ENCODE results near the gene CFAP53.
"Not testable (repeated sequence)": the region's sequence is repeated elsewhere in the genome, so short reads cannot be mapped to it uniquely, and the experiment has no call there.

The CFAP53 gene

DNA sequence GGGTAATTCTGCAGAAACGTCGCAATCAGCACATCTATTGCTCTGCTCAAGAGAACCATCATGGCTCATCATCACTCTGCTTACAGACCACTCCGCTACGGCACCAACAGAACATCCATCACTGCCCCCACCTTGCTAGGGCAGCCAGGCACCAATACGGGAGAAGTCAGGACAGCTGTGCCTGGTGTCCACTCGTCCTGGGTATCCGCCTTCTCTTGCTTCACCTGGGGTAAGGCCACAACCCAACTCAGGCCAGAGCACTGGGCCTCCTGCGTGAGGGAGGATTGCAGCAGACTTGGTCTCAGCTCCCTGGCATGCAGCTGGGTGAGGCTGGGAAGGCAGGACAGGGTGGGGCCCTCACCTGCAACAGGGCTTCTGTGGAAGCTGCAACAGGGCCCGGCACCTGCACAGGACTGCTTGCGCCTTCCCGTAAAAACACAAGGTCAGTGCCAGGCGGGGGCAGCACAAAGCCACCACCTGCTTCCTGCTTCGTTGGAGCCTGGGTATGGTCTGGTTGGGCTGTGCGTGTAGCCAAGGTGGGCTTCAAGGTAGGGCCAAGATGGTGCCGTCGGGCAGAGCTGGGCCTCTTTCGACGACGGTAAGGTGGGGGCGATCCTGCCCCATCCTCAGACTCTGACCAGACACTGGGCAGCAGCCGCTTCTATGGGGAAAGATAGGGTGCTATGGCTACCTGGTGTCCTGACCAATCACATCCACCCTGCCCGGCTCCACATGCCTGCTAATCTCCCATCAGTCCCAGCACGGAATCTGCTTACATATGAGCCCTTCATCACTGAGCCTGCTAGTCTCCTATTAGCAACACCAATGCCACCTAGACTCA lies 7.1 kb upstream of the CFAP53 start:
- H3K4me1 Mint-ChIP-seq: peaks cover 9% of the 10 kb centered on the region
- no peaks in the 10 kb centered on the region for H3K9me3 Mint-ChIP-seq
- peaks cover 49% of the 10 kb centered on the region for H3K36me3 Mint-ChIP-seq
- DNase-seq (ENCODE audit: low spot score in 2 of 2) (no peak), ATAC-seq (ENCODE audit: low read depth) (no peak)
- no peak overlapping the region for H3K27ac Mint-ChIP-seq
- H3K27me3 Mint-ChIP-seq: no peaks in the 10 kb centered on the region
- no peak overlapping the region for H3K4me3 Mint-ChIP-seq

DNA sequence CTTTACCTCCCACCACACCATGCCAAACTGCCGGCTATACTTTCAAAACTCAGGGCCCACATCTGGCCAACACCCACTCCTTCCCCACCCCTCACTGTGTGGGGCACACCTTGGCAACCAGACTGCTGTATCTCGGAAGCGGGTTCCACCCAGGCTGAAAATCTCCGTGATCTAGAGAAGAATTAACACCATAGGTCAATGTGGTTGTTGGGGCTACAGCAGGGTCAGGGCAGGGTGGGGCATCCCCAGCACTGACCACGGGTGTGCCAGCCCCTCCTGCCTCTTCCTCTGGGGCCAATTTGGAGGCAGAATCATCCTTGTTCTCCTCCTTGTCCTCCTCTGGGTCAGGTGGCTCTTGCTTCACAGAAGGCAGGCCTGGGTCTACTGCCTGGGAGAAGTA lies 6.3 kb upstream of the CFAP53 start:
- no peak for ATAC-seq (ENCODE audit: low read depth)
- Mint-ChIP-seq H3K4me1 (peaks cover 10% of the 10 kb centered on the region), H3K9me3 (no peaks in the 10 kb centered on the region), H3K27me3 (no peaks in the 10 kb centered on the region), H3K27ac (no peak overlapping the region), H3K4me3 (no peak overlapping the region), H3K36me3 (peaks cover 47% of the 10 kb centered on the region)
- no peak for DNase-seq (ENCODE audit: low spot score in 2 of 2)

DNA sequence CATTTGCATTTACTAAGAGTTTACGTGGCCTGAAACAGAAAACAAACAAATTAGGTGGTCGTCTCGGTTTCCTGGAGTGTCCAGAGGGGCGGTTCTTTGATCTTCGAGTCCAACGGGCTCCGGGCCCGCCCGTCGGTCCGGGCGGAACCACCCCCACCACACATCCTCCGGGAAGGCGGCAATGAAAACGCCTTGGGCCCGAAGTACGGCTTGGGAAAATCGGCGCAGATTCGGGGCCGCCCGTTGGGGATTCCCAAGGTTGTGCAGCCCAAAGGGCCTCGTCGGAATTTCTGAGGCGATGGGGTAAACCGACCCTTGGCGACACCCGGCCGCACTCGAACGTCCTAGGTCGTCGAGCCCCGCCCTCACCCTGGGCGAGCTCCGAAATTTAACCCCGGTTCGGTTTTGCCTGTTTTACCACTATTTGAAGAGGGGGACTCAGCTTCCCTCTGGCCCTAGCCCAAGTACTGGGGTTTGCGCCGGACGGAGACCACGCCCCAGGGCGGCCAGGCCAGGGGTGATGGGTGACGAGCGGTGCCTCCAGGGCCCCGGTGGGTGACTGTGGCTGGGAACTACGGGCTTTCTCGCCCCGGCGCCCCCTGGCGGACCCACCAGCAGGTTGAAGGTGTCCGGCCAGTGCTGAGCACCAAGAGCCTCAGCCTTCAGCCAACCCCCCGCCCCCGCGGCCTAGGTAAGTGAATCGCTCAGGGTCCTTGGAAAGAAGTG lies 1.9 kb upstream of the CFAP53 start:
- peak overlapping the region; percentile 85 for H3K4me3 Mint-ChIP-seq
- ATAC-seq (ENCODE audit: low read depth): peak; percentile 73
- no peaks in the 10 kb centered on the region for H3K27me3 Mint-ChIP-seq
- H3K27ac Mint-ChIP-seq: peak overlapping the region; percentile 82
- H3K36me3 Mint-ChIP-seq: peaks cover 19% of the 10 kb centered on the region
- no peaks in the 10 kb centered on the region for H3K9me3 Mint-ChIP-seq
- H3K4me1 Mint-ChIP-seq: peaks cover 16% of the 10 kb centered on the region
- DNase-seq (ENCODE audit: low spot score in 2 of 2): peak; percentile 84 to 89

DNA sequence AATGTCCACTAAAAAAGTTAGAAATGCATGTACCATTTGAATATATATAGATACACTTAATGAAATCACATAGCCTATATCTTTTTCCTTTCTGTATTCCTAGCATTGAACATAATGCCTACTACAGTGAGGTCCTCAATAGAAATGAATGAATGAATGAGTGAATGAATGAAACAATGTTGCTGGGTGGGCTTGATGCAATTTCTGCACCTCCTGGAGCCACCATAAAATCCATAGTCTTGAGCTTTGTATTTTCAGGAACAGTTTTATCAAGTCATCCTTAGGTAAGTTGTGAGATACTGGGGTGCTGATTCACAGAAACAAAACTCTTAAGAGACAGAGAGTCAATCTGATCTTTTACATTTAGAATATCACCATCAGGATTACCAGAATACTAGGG lies 3.3 kb downstream of the CFAP53 start:
- no peak for ATAC-seq (ENCODE audit: low read depth)
- DNase-seq (ENCODE audit: low spot score in 2 of 2): no peak
- Mint-ChIP-seq H3K27ac (no peak overlapping the region), H3K4me3 (no peak overlapping the region), H3K36me3 (no peaks in the 10 kb centered on the region), H3K9me3 (peaks cover 3% of the 10 kb centered on the region), H3K4me1 (peaks cover 11% of the 10 kb centered on the region), H3K27me3 (no peaks in the 10 kb centered on the region)

DNA sequence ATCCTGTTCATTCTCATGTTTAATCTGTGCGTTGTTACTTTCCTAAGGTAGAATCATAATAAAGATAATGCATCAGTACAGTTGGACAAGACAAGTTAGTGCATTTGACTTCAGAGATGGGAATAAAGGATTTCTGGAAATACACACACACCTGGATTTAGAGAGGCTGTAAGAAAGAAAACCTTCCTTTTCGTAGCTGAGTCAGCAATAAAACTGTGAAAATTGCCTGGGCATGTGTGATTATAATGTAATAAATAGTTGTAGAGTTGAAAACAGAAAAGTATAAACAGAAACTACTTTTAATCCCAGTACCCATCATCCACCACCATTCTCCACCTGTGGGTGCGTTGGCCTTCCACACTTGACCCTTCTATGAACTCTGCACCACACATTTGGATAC lies 15.4 kb downstream of the CFAP53 start:
- Mint-ChIP-seq H3K4me1 (no peaks in the 10 kb centered on the region), H3K36me3 (no peaks in the 10 kb centered on the region), H3K4me3 (no peak overlapping the region), H3K9me3 (no peaks in the 10 kb centered on the region), H3K27ac (no peak overlapping the region), H3K27me3 (peaks cover 2% of the 10 kb centered on the region)
- ATAC-seq (ENCODE audit: low read depth) (no peak), DNase-seq (ENCODE audit: low spot score in 2 of 2) (no peak)

DNA sequence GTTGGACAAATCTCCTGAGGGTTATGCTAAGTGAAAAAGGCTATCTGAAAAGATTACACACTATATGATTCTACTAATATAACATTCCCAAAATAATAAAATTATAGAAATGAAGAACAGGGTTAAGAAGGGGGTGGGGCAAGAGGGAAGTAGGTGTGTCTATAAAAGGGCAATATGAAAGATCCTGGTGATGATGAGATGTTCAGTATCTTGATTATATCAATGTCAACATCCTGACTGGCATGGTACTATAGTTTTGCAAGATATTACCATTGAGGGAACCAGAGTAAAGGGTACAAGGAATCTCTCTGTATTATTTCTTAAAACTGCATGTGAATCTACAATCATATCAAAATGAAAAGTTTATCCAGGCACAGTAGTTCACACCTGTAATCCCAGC lies 16.7 kb downstream of the CFAP53 start:
- H3K4me1 Mint-ChIP-seq: no peaks in the 10 kb centered on the region
- peaks cover 2% of the 10 kb centered on the region for H3K27me3 Mint-ChIP-seq
- H3K4me3 Mint-ChIP-seq: no peak overlapping the region
- ATAC-seq (ENCODE audit: low read depth) (no peak), DNase-seq (ENCODE audit: low spot score in 2 of 2) (no peak)
- H3K27ac Mint-ChIP-seq: no peak overlapping the region
- no peaks in the 10 kb centered on the region for H3K36me3 Mint-ChIP-seq
- H3K9me3 Mint-ChIP-seq: no peaks in the 10 kb centered on the region

DNA sequence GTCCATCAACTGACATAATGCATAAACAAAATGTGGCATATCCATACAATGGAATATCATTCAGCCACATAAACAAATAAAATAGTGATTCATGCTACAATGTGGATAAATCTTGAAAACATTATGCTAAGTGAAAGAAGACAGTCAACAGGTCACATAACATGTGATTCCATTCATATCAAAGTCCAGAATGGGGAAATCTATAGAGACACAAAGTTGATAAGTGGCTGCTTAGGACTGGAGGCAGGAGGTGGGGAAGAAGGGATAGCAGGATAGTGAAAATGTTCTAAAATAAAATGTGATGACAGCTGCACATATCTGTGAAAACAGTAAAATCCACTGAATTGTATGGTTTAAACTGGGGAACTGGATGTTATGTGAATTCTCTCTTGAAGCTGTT lies 18.7 kb downstream of the CFAP53 start:
- peaks cover 1% of the 10 kb centered on the region for H3K9me3 Mint-ChIP-seq
- no peaks in the 10 kb centered on the region for H3K4me1 Mint-ChIP-seq
- peaks cover 4% of the 10 kb centered on the region for H3K27me3 Mint-ChIP-seq
- DNase-seq (ENCODE audit: low spot score in 2 of 2) (no peak), ATAC-seq (ENCODE audit: low read depth) (no peak)
- no peak overlapping the region for H3K4me3 Mint-ChIP-seq
- H3K27ac Mint-ChIP-seq: no peak overlapping the region
- peaks cover 2% of the 10 kb centered on the region for H3K36me3 Mint-ChIP-seq

DNA sequence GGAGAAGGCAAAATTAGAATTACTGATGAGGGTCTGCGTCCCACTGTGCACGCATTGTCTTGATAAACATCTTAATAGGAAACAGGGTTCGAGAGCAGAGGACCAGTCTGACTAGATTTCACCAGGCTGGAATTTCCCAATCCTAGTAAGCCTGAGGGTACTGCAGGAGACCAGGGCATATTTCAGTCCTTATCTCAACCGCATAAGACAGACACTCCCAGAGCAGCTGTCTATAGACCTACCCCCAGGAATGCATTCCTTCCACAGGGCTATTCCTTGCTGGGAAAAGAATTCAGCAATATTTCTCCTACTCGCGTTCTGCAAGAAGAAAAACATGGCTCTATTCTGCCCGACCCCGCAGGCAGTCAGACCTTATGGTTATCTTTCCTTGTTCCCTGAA lies 24.5 kb downstream of the CFAP53 start:
- H3K4me1 Mint-ChIP-seq: not testable (repeated sequence)

DNA sequence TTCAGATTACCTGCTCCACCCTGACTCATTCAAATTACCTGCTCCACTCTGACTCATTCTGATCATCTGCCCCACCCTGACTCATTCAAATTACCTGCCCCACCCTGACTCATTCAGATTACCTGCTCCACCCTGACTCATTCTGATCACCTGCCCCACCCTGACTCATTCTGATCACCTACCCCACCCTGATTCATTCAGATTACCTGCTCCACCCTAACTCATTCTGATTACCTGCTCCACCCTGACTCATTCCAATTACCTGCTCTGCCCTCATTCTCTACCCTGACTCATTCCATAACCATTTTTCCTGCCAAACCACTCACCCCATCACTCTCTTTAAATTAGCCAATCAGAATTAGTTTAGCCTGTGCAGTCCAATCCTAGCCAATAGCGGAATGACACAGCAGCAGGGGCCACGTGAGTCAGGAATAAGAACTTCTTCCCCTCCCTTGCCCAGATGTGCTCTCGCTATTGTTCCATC lies 26.2 kb downstream of the CFAP53 start:
- ATAC-seq (ENCODE audit: low read depth) (no peak), DNase-seq (ENCODE audit: low spot score in 2 of 2) (no peak)
- Mint-ChIP-seq H3K27me3 (peaks cover 10% of the 10 kb centered on the region), H3K4me1 (peaks cover 5% of the 10 kb centered on the region), H3K27ac (no peak overlapping the region), H3K4me3 (no peak overlapping the region), H3K36me3 (peaks cover 13% of the 10 kb centered on the region), H3K9me3 (peaks cover 14% of the 10 kb centered on the region)

More for the DNA sequence above, 24.5 kb downstream of the CFAP53 start:
- not testable (repeated sequence) for DNase-seq (ENCODE audit: low spot score in 2 of 2); H3K27ac Mint-ChIP-seq; H3K27me3 Mint-ChIP-seq; ATAC-seq (ENCODE audit: low read depth); H3K4me3 Mint-ChIP-seq
- Mint-ChIP-seq H3K9me3 (peaks cover 14% of the 10 kb centered on the region), H3K36me3 (peaks cover 13% of the 10 kb centered on the region)

DNA sequence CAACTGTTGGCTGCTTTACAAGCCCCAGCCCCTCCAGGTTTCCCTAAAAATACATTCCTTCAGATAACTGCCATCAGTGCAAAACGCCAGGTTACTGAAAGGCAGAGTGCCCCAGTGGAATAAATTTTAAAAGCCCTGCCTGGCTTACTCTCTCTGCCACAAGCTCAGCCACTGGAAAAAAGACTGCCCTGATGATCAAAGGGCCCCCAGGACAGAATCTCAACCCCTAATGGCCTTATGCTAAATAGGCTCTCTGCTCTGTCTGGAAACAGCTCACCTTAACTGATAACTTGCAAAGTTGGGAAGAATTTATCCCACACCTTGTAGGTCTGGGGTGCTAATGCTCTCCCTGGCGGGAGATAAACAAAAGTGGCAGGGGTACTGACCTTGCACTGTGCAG lies 33.9 kb downstream of the CFAP53 start:
- H3K4me3 Mint-ChIP-seq: no peak overlapping the region
- DNase-seq (ENCODE audit: low spot score in 2 of 2) (no peak), ATAC-seq (ENCODE audit: low read depth) (no peak)
- no peaks in the 10 kb centered on the region for H3K9me3 Mint-ChIP-seq
- H3K36me3 Mint-ChIP-seq: no peaks in the 10 kb centered on the region
- peaks cover 6% of the 10 kb centered on the region for H3K4me1 Mint-ChIP-seq
- peaks cover 11% of the 10 kb centered on the region for H3K27me3 Mint-ChIP-seq
- no peak overlapping the region for H3K27ac Mint-ChIP-seq

DNA sequence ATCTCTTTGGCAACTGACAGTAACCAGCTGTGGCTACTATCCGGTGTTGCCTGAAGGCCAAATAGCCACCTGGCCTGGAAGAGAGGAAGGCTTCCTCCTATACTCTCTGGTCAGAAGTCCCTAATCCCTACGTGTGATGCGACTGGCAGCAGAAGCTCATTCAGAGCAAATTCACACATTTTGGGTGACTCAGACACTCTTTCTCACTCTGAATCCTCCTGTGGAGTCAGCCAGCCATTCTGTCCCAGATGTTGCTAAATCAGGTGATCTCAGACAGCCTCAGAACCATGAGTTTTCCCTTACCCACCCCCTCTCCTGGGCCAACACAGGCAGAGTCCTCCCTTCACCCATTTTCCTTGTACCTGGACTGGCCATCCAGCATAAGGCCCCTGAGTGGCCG lies 34.7 kb downstream of the CFAP53 start:
- no peak overlapping the region for H3K27ac Mint-ChIP-seq
- no peak for DNase-seq (ENCODE audit: low spot score in 2 of 2)
- ATAC-seq (ENCODE audit: low read depth): no peak
- no peaks in the 10 kb centered on the region for H3K36me3 Mint-ChIP-seq
- peaks cover 11% of the 10 kb centered on the region for H3K27me3 Mint-ChIP-seq
- H3K4me1 Mint-ChIP-seq: peaks cover 6% of the 10 kb centered on the region
- no peaks in the 10 kb centered on the region for H3K9me3 Mint-ChIP-seq
- H3K4me3 Mint-ChIP-seq: no peak overlapping the region

DNA sequence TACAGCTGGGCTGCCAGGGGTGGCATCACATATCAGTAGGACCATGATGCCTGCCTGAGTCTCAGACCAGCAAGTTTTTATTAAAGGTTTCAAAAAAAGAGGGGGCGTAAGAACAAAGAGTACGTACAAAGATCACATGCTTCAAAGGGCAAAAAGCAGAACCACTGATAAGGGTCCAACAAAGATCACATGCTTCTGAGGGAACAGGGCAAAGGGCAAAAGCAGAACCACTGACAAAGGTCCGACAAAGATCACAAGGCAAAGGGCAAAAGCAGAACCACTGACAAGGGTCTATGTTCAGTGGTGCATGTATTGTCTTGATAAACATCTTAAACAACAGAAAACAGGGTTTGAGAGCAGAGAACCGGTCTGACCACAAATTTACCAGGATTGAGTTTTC lies 46.0 kb downstream of the CFAP53 start:
- H3K4me3 Mint-ChIP-seq; ATAC-seq (ENCODE audit: low read depth); H3K4me1 Mint-ChIP-seq; DNase-seq (ENCODE audit: low spot score in 2 of 2); H3K9me3 Mint-ChIP-seq; H3K36me3 Mint-ChIP-seq; H3K27ac Mint-ChIP-seq: not testable (repeated sequence)
- H3K27me3 Mint-ChIP-seq: peaks cover 21% of the 10 kb centered on the region

DNA sequence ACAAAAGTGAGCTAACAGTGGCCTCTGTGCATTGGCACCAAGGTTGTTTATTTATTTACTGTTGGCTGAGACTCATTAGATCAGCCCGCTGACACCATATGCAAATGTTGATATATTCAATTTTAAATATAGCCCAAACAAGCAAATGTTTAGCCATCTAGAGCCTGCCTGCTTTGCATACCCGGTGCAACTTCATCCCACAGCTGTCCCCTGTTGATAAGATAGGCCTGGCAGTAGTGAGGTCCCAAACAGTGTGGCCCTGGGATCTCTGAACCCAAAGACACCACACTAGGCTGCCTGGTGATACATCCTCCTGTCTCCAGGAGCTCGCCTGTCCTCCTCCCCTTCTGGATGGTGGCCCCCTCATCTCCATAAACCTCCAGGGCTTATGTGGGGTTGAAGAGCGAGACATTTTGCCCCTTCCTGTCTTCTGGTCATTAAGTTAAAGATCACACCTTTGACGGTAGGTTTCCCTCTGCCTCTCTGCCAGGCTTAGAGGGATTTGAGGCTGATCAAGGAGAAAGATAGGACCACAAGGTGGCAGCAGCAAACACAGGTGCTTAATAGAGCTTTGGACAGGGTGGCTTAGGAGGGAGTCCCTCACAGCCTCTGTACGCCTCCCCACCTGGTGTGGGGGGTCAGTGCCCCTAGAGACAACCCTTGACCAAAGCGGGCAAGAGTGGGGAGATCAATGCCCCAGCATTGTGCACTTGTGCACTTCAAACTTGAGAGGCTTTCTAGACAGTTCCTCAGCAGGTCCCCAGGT lies 47.7 kb downstream of the CFAP53 start:
- ATAC-seq (ENCODE audit: low read depth) (peak; percentile 80), DNase-seq (ENCODE audit: low spot score in 2 of 2) (peak; percentile 43 to 49)
- Mint-ChIP-seq H3K4me3 (no peak overlapping the region), H3K4me1 (peaks cover 7% of the 10 kb centered on the region), H3K27me3 (peaks cover 26% of the 10 kb centered on the region), H3K9me3 (peaks cover 8% of the 10 kb centered on the region), H3K36me3 (peaks cover 3% of the 10 kb centered on the region), H3K27ac (no peak overlapping the region)

DNA sequence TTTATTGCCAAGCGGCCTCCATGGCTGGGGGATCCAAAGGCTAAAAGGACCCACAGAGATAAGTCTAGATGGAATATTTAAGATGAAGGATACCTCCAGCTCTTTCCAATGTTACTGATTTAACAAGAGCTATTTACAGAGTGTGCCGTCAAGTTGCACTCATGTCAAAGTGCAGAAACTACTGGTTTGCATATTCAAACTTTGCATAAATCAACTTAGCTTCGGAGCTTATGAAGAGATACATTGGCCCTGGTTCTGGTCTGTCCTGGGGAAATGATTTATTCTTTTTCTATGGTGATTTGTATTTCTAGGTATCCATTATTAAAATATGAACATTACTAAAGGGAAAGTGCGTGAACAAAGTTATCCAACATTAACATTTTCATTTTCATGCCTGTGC lies 57.0 kb downstream of the CFAP53 start:
- no peaks in the 10 kb centered on the region for H3K36me3 Mint-ChIP-seq
- no peak for DNase-seq (ENCODE audit: low spot score in 2 of 2)
- no peaks in the 10 kb centered on the region for H3K9me3 Mint-ChIP-seq

More for the DNA sequence above, 57.0 kb downstream of the CFAP53 start:
- no peak for ATAC-seq (ENCODE audit: low read depth)
- Mint-ChIP-seq H3K4me3 (no peak overlapping the region), H3K27ac (no peak overlapping the region), H3K4me1 (peaks cover 3% of the 10 kb centered on the region), H3K27me3 (peaks cover 25% of the 10 kb centered on the region)

All from memory B cell (primary cell).